IMR-90 (cell line): Measurements from ENCODE around the gene APC2.

Experiments used
- CTCF ChIP-seq: conservative IDR thresholded peaks from 2 replicates; pipeline ENCODE4 v1.5.1; 2012; ENCODE audit warnings: mild to moderate bottlenecking, low read depth, low read length, improper control_type of control experiment
- MXI1 ChIP-seq: IDR thresholded peaks from 2 replicates; pipeline ENCODE4 v1.6.1; 2012; ENCODE audit warnings: low read depth, mild to moderate bottlenecking, low read length, moderate library complexity, borderline replicate concordance
- POLR2A ChIP-seq: IDR thresholded peaks from 2 replicates; pipeline ENCODE4 v1.6.1; 2012; ENCODE audit warnings: mild to moderate bottlenecking, low read depth, low read length

- TF ChIP-seq CTCF (no peak), MXI1 (0 out of 2 replicates have a peak, but pooled peaks have one; percentile 19), POLR2A (no peak)
Observed at GRCh38 chr19:1438933-1439354, 11.0 kb upstream of the APC2 start.
